ENCODE measurements around the gene ZMYND15.

The ZMYND15 gene

DNA sequence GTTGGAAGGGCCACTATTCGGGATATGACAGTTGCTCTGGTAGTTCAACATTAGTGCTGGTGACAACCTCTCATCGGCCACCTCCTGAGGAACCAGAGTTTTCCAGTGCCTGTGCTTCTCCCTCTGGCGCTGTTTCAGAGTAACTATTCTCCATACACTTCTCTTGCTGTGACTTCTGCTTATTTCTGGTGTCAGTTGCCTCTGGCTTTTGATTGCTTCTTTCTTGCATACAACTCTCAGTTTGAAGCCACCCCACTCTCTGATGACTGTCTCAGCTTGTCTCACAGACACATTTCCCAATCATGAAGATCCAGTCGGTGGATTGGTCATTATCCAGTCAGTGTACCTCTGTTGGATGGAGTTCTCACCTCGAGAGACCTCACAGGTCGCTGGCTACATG lies 28.7 kb downstream of the ZMYND15 start:
- no peak overlapping the region for H3K4me3 ChIP-seq (ENCODE audit: low read depth, low read length)
- TF ChIP-seq, protein P1, sequence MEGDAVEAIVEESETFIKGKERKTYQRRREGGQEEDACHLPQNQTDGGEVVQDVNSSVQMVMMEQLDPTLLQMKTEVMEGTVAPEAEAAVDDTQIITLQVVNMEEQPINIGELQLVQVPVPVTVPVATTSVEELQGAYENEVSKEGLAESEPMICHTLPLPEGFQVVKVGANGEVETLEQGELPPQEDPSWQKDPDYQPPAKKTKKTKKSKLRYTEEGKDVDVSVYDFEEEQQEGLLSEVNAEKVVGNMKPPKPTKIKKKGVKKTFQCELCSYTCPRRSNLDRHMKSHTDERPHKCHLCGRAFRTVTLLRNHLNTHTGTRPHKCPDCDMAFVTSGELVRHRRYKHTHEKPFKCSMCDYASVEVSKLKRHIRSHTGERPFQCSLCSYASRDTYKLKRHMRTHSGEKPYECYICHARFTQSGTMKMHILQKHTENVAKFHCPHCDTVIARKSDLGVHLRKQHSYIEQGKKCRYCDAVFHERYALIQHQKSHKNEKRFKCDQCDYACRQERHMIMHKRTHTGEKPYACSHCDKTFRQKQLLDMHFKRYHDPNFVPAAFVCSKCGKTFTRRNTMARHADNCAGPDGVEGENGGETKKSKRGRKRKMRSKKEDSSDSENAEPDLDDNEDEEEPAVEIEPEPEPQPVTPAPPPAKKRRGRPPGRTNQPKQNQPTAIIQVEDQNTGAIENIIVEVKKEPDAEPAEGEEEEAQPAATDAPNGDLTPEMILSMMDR (IDR thresholded peaks at IDR 0.05; ENCODE audit: low read depth, low read length) = no peak
- in situ Hi-C loops (cut with HindIII; ENCODE audit: low sequenced_read_pairs) = no loop called here
- no peak for DNase-seq (ENCODE audit: low read depth, low spot score)

DNA sequence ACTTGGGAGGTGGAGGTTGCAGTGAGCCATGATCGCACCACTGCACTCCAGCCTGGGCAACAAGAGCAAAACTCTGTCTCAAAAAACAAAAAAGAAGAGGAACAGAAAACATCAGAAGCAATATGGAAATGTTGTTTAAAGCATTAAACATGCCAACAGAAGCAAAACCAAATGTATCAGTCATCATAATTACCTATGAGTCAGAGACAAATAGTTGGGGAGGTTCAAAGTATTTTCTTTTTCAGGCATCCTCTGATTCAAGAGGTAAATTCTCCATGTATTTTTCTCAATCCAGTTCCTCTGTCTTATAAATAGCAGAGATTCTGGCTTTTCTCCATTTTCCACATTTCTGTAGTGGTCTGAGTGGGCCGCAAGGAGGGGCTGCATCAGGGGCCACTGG lies 30.0 kb downstream of the ZMYND15 start:
- DNase-seq (ENCODE audit: low read depth, low spot score) = peak; percentile 13
- no peak overlapping the region for H3K4me3 ChIP-seq (ENCODE audit: low read depth, low read length)
- TF ChIP-seq, protein P1 (IDR thresholded peaks at IDR 0.05; ENCODE audit: low read depth, low read length) = no peak
- in situ Hi-C loops (cut with HindIII; ENCODE audit: low sequenced_read_pairs) = no loop called here

DNA sequence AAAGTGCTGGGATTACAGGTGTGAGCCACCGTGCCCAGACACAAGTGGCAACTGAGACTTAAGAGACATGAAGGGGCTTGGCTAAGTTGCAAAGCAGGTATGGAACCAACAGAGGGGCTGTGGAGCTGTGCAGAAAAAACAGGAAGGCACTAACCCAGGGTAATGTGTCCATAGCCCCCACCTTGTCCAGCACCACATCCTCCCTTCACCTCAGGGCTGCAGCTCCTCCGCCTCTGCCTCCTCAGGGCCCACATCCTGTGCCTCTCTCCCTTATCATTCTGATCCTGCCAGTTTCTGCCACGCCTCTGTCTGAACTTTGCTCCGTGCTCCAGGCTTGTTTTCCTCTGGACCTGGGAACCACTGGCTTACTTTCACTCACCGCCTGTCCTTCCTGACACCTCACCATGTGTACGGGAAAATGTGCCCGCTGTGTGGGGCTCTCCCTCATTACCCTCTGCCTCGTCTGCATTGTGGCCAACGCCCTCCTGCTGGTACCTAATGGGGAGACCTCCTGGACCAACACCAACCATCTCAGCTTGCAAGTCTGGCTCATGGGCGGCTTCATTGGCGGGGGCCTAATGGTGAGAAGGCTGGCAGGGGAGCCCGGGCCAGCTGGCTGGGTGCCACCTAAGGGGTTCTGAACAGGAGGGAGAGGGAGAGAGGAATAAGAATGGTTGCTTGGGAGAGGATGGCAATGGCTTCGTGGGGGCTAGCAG lies 32.0 kb downstream of the ZMYND15 start, which contains the start of gene TM4SF5:
Gene TM4SF5, plus strand, starts transcription at position 368 of the 716 bp plus-strand sequence. Its CDS starts 37 bp downstream, at position 405.
- TF ChIP-seq, protein P1 (IDR thresholded peaks at IDR 0.05; ENCODE audit: low read depth, low read length) = no peak
- no peak for DNase-seq (ENCODE audit: low read depth, low spot score)
- no peak within 1 kb of the TSS for H3K4me3 ChIP-seq (ENCODE audit: low read depth, low read length)
- in situ Hi-C loops (cut with HindIII; ENCODE audit: low sequenced_read_pairs) = no loop called here

DNA sequence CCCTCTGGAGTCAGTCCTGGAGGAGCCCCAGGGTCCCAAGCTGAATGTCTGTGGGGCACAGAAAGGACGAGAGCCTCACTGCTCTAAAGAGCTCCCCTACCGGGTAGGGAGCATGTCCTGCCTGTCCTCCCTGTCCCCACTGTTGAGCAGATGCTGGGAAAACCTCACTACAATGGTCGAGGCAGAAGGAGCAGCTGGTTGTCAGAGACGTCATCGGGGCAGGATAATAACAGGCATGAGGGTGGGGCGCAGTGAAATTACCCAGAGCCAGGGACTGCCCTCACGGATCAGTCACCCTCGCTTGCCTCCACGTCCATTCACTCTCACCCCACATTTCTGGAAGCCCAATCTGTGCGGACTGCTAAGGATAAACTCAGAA lies 32.6 kb downstream of the ZMYND15 start:
- no peak overlapping the region for H3K4me3 ChIP-seq (ENCODE audit: low read depth, low read length)
- in situ Hi-C loops (cut with HindIII; ENCODE audit: low sequenced_read_pairs) = no loop called here
- DNase-seq (ENCODE audit: low read depth, low spot score) = no peak
- TF ChIP-seq, protein P1 (IDR thresholded peaks at IDR 0.05; ENCODE audit: low read depth, low read length) = no peak

DNA sequence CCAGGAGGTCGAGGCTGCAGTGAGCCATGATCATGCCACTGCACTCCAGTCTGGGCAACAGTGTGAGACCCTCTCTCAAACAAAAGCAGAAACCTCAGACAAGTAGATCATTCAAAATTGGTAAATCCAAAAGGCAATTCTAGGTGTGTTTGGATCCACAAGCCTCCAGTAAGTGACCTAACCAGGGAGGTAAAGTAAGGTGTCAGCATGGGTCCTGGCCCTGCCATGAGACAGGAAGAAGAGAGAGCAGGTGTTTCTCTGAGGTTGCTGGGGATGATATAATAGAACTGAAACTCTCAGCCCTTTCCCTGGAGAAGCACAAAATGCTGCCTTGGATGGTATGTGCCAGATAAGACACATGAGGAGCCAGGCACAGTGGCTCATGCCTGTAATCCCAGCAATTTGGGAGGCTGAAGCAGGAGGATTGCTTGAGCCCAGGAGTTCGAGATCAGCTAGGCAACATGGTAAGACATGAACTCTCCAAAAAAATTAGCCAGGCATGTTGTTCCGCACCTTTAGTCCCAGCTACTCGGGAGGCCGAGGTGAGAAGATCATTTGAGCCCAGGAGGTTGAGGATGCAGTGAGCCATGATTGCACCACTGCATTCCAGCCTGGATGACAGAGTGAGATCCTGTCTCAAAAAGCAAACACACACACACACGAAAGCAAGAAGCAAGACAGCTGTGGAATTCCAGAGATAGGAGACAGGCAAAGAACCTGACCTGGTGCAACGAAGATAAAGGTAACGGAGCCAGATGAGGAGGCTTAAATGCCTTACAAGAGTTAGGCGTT lies 38.5 kb downstream of the ZMYND15 start:
- no peak for DNase-seq (ENCODE audit: low read depth, low spot score)
- H3K4me3 ChIP-seq (ENCODE audit: low read depth, low read length) = no peak overlapping the region
- in situ Hi-C loops (cut with HindIII; ENCODE audit: low sequenced_read_pairs) = no loop called here
- TF ChIP-seq, protein P1 (IDR thresholded peaks at IDR 0.05; ENCODE audit: low read depth, low read length) = no peak

DNA sequence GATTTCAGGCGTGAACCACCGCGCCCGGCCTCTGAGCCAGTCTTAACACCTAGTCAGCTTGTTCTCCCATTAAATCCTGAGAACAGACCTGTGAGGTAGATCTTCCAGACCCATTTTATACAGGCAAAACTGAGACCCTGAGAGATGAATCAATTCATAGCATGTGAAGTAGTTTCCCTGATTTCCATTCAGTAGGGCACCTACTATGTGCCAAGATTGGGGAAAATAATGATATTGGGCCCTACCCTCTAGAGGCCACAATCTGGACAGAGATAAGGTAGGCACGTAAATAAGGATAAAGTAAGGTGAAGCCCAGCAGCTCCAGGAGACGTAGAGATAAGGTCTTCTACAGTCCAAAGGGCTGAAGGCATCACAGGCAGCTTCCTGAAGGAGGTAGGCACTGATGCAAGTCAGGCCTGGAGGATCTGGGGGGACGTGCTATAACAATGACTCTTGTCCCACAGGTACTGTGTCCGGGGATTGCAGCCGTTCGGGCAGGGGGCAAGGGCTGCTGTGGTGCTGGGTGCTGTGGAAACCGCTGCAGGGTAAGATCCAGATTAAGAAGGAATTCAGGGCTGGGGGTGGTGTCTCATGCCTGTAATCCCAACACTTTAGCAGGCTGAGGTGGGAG lies 40.8 kb downstream of the ZMYND15 start:
- H3K4me3 ChIP-seq (ENCODE audit: low read depth, low read length) = no peak overlapping the region
- TF ChIP-seq, protein P1 (IDR thresholded peaks at IDR 0.05; ENCODE audit: low read depth, low read length) = no peak
- in situ Hi-C loops (cut with HindIII; ENCODE audit: low sequenced_read_pairs) = no loop called here
- no peak for DNase-seq (ENCODE audit: low read depth, low spot score)
